ENCODE measurements around the gene PPP1R15B.

DNA sequence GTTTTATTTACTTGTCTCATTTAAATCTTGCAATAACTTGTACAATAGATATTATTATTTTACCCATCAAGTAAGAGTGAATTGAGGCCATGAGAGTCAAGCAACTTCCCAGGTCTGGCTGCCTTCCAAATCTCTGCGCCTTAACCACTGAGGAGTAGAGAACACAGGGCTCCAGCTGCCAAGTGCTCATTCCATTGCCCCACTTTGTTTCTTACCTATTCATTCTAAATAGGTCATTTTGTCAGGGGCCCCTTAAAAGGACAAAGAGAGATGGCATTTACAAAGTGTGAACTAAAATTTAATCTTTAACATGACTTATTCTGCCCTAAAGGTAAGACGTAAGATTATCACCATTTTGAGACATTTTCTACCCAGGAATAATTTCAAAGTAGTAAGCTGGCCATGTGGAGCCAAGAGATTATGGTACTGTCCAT lies 3.5 kb downstream of the PPP1R15B start:
- TF ChIP-seq, protein P1, sequence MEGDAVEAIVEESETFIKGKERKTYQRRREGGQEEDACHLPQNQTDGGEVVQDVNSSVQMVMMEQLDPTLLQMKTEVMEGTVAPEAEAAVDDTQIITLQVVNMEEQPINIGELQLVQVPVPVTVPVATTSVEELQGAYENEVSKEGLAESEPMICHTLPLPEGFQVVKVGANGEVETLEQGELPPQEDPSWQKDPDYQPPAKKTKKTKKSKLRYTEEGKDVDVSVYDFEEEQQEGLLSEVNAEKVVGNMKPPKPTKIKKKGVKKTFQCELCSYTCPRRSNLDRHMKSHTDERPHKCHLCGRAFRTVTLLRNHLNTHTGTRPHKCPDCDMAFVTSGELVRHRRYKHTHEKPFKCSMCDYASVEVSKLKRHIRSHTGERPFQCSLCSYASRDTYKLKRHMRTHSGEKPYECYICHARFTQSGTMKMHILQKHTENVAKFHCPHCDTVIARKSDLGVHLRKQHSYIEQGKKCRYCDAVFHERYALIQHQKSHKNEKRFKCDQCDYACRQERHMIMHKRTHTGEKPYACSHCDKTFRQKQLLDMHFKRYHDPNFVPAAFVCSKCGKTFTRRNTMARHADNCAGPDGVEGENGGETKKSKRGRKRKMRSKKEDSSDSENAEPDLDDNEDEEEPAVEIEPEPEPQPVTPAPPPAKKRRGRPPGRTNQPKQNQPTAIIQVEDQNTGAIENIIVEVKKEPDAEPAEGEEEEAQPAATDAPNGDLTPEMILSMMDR (IDR thresholded peaks at IDR 0.05; ENCODE audit: insufficient read depth, low read length, poor library complexity, severe bottlenecking): no peak
- TF ChIP-seq EZH2phosphoT487 (conservative IDR thresholded peaks at IDR 0.05; ENCODE audit: low read length): no peak

Measured in SU-DHL-6 (cell line).